Prostate gland (tissue), 2 donors: ENCODE results near the gene ST3GAL2. TPM values are rescaled to one million over a fixed set of nuclear protein-coding genes. Genes with fewer than 3 reads are reported as not detected.

Experiments
- DNase-seq: peaks from one replicate; pipeline ENCODE4 v3.0.0-alpha.2; 2019; ENCODE audit warnings: low spot score
- H3K27ac ChIP-seq, 2 donors: fragments of 200-600 bp; sonication (generic); 2 replicates each; pipeline ENCODE4 v1.5.1; 2017 to 2019
- H3K27me3 ChIP-seq: fragments of 200-600 bp; sonication (generic); replicated peaks from 2 replicates; pipeline ENCODE4 v1.5.1; 2019; ENCODE audit not compliant: insufficient read depth
- H3K36me3 ChIP-seq, 2 donors: fragments of 200-600 bp; sonication (generic); 1 replicate in 1 of 2; 2 replicates in 1 of 2; pipeline versions ENCODE4 v1.5.1 to v1.8.1; 2017 to 2019
- H3K4me1 ChIP-seq: fragments of 200-600 bp; sonication (generic); replicated peaks from 2 replicates; pipeline ENCODE4 v1.5.1; 2019
- H3K4me3 ChIP-seq, 2 donors: fragments of 200-600 bp; sonication (generic); 2 replicates each; pipeline ENCODE4 v1.5.1; 2017 to 2019
- H3K9me3 ChIP-seq: fragments of 200-600 bp; sonication (generic); 2 replicates; pipeline ENCODE4 v1.5.1; 2017
- CTCF ChIP-seq, 4 experiments: fragments of 200-600 bp in 2 of 4; fragments of 450-650 bp in 2 of 4; sonication (generic) in 2 of 4; IDR thresholded peaks; 1 replicate in 3 of 4; 2 replicates in 1 of 4; pipeline ENCODE4 v1.5.1; 2016 to 2019; ENCODE audit warnings: antibody characterized with exemption in 4 of 4, mild to moderate bottlenecking in 2 of 4, moderate library complexity in 2 of 4
- POLR2A ChIP-seq: fragments of 450-650 bp; IDR thresholded peaks from one replicate; pipeline ENCODE4 v1.6.1; 2016; ENCODE audit warnings: antibody characterized with exemption, mild to moderate bottlenecking
- POLR2AphosphoS5 ChIP-seq: sonication (generic); formaldehyde crosslinking; IDR thresholded peaks from one replicate; pipeline ENCODE4 v1.6.1; 2017; ENCODE audit warnings: antibody characterized with exemption
- WGBS: methylation state at CpG from one replicate; pipeline ENCODE4 v1.1.5; 2018; 5-methylcytosine and 5-hydroxymethylcytosine counted together
- intact Hi-C: fragments of 100-400 bp; cut with DNase I; formaldehyde crosslinking; loops from one replicate; pipeline ENCODE4 v1.14.2; 2022
- total RNA-seq, 2 donors: library from RNA; depleted of rRNA; stranded (reverse); fragments of >200 nt; gene quantifications; one replicate each; pipeline ENCODE4 v1.1.0, GENCODE V29; 2016

The ST3GAL2 gene
- total RNA-seq, 2 donors from 2014 or later: 8.7 to 54.5 TPM

DNA sequence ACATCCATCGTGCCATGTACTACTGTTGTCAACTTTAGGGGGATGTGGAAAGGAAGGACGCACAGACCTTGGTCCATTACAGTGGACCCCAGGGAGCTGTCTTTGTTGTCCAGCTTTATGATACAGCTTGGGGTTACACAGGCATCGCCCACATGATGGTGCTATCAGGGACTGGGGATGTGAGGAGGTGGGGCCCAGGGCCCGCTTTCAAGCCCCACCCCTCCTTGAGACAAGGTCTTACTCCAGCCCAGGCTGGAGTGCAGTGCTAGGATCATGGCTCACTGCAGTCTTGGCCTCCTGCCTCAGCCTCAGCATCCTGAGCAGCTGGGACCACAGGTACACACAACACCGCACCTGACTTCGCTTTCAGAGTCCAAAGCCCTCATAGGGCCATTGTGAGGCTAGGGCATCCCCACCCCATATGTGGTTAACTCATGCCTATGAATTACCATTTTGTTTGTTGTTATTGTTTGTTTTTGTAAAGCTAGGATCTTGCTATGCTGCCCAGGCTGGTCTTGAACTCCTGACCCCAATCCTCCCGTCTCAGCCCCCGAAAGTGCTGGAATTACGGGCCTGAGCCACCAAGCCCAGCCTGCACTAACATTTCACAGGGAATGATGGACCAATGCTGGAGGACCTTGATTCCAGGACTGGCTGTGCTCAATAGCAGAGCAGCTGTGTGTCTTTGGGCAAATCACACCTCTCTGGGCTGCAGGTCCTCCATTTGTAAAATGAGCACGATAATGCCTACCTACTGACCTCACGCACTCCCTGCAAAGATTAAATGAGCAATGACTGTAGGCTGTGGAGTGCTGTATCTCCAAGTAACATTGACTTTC lies 17.2 kb downstream of the ST3GAL2 start:
- Histone ChIP-seq H3K27me3 (no peaks in the 10 kb centered on the region), H3K9me3 (no peaks in the 10 kb centered on the region), H3K4me1 (no peaks in the 10 kb centered on the region), H3K27ac (no peak overlapping the region), H3K4me3 (no peak overlapping the region), H3K36me3 (no peaks in the 10 kb centered on the region)
- WGBS: 93% methylated on average over 11 of the region's 11 CpGs
- TF ChIP-seq CTCF (IDR thresholded peaks at IDR 0.05) (no peak), POLR2A (no peak), POLR2AphosphoS5 (no peak)
- intact Hi-C loops: no loop called here
- no peak for DNase-seq

DNA sequence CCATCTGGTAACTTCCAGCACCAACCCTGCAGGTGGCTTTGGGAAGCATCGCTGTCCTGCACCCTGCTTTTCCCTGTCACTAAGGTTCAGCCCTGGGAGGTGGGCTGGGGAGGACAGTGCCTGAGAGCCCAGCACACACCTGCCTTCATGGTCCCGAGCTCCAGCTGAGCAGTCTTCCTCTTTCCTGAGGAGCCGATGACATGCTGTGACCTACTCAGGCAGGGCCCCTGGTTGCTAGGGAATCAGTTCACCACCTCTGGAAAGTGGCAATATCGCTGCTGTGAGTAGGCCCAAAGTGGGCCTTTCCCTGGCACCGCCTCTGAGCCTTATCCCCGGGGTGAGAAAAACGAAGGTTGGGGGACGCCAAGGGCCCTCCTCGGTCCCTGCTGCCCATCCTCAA lies 17.9 kb downstream of the ST3GAL2 start:
- Histone ChIP-seq H3K36me3 (no peaks in the 10 kb centered on the region), H3K27ac (no peak overlapping the region), H3K9me3 (no peaks in the 10 kb centered on the region), H3K4me3 (no peak overlapping the region), H3K27me3 (no peaks in the 10 kb centered on the region), H3K4me1 (no peaks in the 10 kb centered on the region)
- no peak for TF ChIP-seq POLR2AphosphoS5
- no peak for TF ChIP-seq CTCF (IDR thresholded peaks at IDR 0.05)
- TF ChIP-seq POLR2A: no peak
- WGBS: 83% methylated on average over 9 of the region's 9 CpGs
- intact Hi-C loops: no loop called here
- no peak for DNase-seq

DNA sequence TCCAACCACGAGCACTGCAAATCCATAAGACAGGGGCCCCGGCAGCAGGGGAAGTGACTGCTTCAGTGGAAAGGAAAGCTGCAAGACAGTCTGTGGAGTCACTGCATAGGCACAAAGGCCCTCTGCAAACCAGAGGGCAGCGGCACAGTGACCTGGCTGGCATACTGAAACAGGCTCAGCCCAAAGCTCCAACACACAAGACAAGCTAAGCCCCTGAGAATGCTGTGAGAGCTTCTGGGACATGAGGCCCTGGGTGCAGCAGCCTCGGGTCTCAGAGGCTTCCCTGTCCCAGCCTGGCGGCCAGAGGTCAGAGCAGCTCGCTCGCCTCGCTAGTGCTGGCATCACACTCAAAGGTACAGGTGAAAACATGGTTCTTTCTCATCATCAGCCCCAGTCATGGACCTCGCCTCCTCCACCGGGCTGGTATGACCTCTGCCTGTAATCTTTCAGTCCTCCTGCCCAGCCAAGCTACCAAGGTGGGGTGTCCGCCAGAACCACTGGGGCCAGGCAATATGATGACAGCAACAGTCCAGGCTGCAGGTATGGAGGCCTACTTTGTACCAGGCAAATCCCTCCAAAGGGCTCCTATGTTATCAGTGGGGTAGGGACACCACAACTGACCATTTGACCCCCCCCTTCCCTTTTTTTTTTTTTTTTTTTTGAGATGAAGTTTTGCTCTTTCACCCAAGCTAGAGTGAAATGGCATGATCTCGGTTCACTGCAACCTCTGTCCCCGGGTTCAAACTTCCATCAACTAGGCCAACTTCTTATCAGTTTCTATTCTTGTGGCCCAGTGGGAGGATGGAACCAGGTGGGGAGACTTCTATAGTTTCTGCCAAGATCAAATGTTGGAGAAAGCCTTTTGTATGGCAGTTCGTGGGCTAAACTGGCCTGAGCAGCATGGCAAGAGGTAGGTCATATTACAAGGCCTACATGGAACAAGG lies 19.2 kb downstream of the ST3GAL2 start:
- Histone ChIP-seq H3K4me3 (no peak overlapping the region), H3K27me3 (no peaks in the 10 kb centered on the region), H3K36me3 (no peaks in the 10 kb centered on the region), H3K4me1 (no peaks in the 10 kb centered on the region), H3K9me3 (no peaks in the 10 kb centered on the region), H3K27ac (no peak overlapping the region)
- no peak for DNase-seq
- no peak for TF ChIP-seq POLR2A
- 90% methylated on average over 14 of the region's 14 CpGs for whole genome bisulfite sequencing
- intact Hi-C loops: no loop called here

DNA sequence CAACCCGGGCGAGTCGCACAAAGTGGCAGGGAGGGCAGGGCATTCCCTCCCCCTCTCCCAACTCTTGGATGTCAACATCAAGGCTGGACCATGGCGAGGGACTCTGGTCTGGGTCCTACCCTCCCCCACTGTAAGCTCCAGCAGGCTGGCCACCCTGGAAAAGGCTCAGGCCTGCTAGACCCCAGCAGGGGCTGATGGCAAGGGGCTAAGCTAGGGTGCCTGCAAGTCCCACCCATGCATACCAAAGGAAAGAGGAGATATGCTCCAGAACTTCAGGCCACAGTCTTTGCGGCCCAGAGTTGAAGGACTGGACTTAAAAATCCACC lies 19.9 kb downstream of the ST3GAL2 start:
- Histone ChIP-seq H3K9me3 (no peaks in the 10 kb centered on the region), H3K27me3 (no peaks in the 10 kb centered on the region), H3K4me3 (no peak overlapping the region), H3K27ac (no peak overlapping the region), H3K4me1 (no peaks in the 10 kb centered on the region), H3K36me3 (no peaks in the 10 kb centered on the region)
- no peak for DNase-seq
- 59% methylated on average over 5 of the region's 5 CpGs for WGBS
- TF ChIP-seq CTCF (IDR thresholded peaks at IDR 0.05): no peak
- no peak for TF ChIP-seq POLR2AphosphoS5
- no peak for TF ChIP-seq POLR2A
- intact Hi-C loops: no loop called here

- no peak for DNase-seq
- no peak for TF ChIP-seq POLR2A
- TF ChIP-seq CTCF (IDR thresholded peaks at IDR 0.05): no peak
- no peak for TF ChIP-seq POLR2AphosphoS5
- 80% methylated on average over 13 of the region's 13 CpGs for WGBS
- Histone ChIP-seq H3K4me3 (no peak overlapping the region), H3K27me3 (no peaks in the 10 kb centered on the region), H3K4me1 (no peaks in the 10 kb centered on the region), H3K9me3 (no peaks in the 10 kb centered on the region), H3K27ac (no peak overlapping the region), H3K36me3 (no peaks in the 10 kb centered on the region)
- intact Hi-C loops: no loop called here
Observed at GRCh38 chr16:70418274-70418992, 20.5 kb downstream of the ST3GAL2 start.
